ENCODE measurements around the gene WNT4.
"Not testable (repeated sequence)": the region's sequence is repeated elsewhere in the genome, so short reads cannot be mapped to it uniquely, and the experiment has no call there.

The WNT4 gene

DNA sequence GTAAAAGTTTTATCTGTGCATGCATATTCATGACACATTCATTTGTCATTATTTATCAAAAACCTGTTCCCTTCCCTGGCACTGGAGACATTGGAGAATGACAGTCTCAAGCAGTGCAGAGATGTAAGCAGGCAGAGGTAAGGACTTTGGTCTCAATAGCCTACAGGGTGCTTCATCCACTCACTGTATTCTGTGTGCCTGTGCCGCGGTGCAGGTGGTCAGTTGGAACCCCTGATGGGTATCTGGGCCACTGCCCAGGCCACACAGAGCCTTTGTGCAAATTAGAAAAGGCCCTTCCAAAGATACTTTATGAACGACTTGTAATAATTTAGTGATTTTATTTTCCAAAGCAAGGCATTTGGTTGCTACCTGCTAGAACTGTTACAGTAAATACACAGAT is 46.4 kb downstream of the WNT4 start:
- H3K4me3 ChIP-seq (ENCODE audit: low read depth, low read length), result no peak overlapping the region
- TF ChIP-seq, protein P1, sequence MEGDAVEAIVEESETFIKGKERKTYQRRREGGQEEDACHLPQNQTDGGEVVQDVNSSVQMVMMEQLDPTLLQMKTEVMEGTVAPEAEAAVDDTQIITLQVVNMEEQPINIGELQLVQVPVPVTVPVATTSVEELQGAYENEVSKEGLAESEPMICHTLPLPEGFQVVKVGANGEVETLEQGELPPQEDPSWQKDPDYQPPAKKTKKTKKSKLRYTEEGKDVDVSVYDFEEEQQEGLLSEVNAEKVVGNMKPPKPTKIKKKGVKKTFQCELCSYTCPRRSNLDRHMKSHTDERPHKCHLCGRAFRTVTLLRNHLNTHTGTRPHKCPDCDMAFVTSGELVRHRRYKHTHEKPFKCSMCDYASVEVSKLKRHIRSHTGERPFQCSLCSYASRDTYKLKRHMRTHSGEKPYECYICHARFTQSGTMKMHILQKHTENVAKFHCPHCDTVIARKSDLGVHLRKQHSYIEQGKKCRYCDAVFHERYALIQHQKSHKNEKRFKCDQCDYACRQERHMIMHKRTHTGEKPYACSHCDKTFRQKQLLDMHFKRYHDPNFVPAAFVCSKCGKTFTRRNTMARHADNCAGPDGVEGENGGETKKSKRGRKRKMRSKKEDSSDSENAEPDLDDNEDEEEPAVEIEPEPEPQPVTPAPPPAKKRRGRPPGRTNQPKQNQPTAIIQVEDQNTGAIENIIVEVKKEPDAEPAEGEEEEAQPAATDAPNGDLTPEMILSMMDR (IDR thresholded peaks at IDR 0.05; ENCODE audit: borderline replicate concordance, insufficient read depth, low read depth, low read length), result no peak

DNA sequence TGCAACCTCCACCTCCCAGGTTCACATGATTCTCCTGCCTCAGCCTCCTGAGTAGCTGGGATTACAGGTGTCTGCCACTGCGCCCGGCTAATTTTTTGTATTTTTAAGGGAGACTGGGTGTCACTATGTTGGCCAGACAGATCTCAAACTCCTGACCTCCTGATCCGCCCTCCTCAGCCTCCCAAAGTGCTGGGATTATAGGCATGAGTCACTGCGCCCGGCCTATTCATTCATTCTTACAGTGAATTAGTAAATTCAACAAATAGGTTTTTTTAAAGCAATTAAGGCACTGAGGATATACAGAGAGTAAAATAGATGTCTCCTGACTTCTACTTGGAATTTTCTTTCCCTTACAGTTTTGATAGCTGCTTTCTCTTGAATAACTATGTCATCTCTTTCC is 46.9 kb downstream of the WNT4 start:
- no peak overlapping the region for H3K4me3 ChIP-seq (ENCODE audit: low read depth, low read length)
- TF ChIP-seq, protein P1 (IDR thresholded peaks at IDR 0.05; ENCODE audit: borderline replicate concordance, insufficient read depth, low read depth, low read length), result no peak

DNA sequence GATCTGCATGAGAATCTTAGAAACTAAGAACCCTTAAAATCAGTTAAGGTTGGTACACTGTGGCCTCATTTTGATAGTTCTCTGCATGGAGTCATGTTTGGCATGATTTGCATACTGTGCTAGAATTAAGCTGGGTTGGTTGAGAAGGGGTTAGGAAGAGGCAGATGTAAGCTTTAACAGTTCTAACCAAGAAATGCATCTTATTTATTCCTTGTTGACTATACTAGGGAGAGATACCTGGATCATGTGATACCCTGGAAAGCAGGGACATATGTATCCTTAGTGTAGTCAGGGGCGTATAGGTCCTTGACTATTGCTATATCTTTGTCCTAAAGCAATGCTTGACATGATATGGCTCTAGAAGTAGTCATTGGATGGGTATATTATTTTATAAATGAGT is 49.4 kb downstream of the WNT4 start:
- TF ChIP-seq, protein P1 (IDR thresholded peaks at IDR 0.05; ENCODE audit: borderline replicate concordance, insufficient read depth, low read depth, low read length), result no peak
- H3K4me3 ChIP-seq (ENCODE audit: low read depth, low read length), result no peak overlapping the region

DNA sequence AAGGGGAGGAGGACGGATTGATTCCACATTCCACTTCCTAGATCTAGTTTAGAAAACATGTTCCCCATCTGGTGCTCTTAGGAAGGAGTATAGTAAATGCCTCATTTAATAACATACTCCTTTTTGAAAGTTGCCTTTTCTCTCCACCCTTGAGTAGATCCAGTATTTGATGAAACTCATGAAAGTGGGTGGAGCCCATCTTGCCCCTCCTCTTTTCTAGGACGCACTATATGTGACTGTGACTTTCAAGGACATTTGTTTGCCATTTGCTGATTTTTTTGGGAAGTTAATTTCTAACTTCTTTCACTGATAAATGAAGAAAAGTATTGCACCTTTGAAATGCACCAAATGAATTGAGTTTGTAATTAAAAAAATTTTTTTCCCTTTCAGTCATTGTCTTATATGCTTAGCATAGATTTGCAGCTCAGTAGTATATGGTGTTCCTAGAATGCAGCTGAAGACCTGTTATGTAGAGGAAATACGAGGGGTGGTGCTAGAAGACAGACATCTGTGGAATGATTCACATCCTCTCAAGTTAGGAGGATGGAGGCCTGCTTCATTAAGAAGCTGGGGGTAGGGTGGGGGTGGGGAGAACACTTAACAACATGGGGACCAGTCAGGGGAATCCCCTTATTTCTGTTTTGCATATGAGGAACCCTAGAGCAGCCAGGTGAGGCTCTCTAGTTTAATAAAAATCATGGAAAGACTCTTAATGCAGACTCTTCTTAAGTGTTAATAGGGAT is 50.7 kb downstream of the WNT4 start:
- not testable (repeated sequence) for H3K4me3 ChIP-seq (ENCODE audit: low read depth, low read length)

DNA sequence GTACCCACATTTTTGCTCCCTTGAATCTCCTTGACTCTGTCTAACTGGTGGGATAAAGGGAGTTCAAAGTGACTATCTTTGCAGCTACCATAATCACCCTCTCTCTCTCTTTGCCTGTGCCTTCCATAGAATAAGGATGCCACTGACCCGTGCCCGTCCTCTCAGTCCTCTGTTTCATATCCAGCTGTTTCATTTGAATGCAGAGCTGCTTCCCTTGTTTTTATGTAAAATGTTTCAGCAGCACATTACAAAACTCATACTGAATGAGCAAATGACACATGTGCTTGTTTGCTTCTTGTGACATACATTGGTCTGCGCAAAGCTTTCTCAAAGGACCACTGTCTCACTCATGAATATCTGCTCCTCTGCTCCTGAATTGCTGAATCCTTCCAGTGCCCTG is 52.0 kb downstream of the WNT4 start:
- TF ChIP-seq, protein P1 (IDR thresholded peaks at IDR 0.05; ENCODE audit: borderline replicate concordance, insufficient read depth, low read depth, low read length), result no peak
- H3K4me3 ChIP-seq (ENCODE audit: low read depth, low read length), result no peak overlapping the region

DNA sequence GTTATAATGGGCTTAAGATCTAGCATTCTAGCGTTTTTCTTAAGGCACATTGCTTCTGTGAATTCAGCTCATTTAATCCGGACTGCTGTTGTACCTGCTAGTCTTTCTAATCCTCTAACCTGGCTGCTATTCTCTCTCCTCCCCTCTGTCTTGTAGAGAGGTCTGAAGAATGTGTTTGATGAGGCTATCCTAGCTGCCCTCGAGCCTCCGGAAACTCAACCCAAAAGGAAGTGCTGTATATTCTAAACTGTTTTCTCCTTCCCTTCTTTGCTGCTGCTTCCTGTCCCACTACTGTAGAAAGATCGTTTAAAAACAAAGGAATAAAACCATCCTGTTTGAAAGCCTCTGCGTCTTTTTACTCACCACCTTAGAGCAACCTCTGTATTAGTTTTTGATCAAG is 53.1 kb downstream of the WNT4 start:
- H3K4me3 ChIP-seq (ENCODE audit: low read depth, low read length), result no peak overlapping the region
- TF ChIP-seq, protein P1 (IDR thresholded peaks at IDR 0.05; ENCODE audit: borderline replicate concordance, insufficient read depth, low read depth, low read length), result no peak

DNA sequence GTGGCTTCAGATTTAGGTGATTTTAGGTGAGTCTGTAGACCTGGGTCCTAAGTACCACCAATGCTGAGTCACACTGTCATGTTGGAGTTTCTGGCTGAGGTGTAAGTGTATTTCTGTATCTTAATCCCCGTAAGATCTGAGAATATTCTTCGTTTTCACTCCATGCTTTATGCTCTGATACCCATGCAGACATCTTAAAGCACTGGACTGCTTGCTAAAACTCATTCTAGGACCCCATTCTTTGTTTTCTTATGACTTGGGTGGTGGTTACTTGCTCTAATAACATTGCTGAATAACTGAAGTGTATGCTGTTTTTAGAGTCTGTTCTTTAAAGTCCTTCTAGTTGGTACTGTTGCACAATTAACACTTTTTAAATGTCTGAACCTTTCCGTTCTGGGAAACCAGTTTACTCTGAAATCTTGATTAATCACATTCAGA is 53.7 kb downstream of the WNT4 start:
- no peak overlapping the region for H3K4me3 ChIP-seq (ENCODE audit: low read depth, low read length)
- TF ChIP-seq, protein P1 (IDR thresholded peaks at IDR 0.05; ENCODE audit: borderline replicate concordance, insufficient read depth, low read depth, low read length), result no peak

All from GM12875 (cell line).